ENCODE measurements around the gene USP8. TPM values are rescaled to one million over a fixed set of nuclear protein-coding genes. Genes with fewer than 3 reads are reported as not detected.

Gene USP8
- total RNA-seq, 3 donors from 2014 or later (not counting 1 experiment from before 2014, with no cell fraction given) = 81.0 to 87.7 (median 81.4) TPM

- intact Hi-C loops (cut with micrococcal nuclease) = no loop called here
- Histone ChIP-seq H3K27ac (ENCODE audit: low read length) (no peak overlapping the region), H3K9me3 (ENCODE audit: control insufficient read depth, insufficient read depth, low read length) (no peaks in the 10 kb centered on the region), H3K4me3 (ENCODE audit: low read length) (no peak overlapping the region), H3K36me3 (ENCODE audit: control insufficient read depth, insufficient read depth, low read length) (no peaks in the 10 kb centered on the region), H3K4me1 (ENCODE audit: control insufficient read depth, insufficient read depth, low read length) (no peaks in the 10 kb centered on the region), H3K27me3 (ENCODE audit: control insufficient read depth, insufficient read depth, low read length) (no peaks in the 10 kb centered on the region)
- ATAC-seq (no peak), DNase-seq (no peak)
- Mint-ChIP-seq H3K9me3 (no peaks in the 10 kb centered on the region), H3K4me3 (no peak overlapping the region), H3K4me1 (no peaks in the 10 kb centered on the region), H3K27ac (no peak overlapping the region), H3K36me3 (no peaks in the 10 kb centered on the region), H3K27me3 (ENCODE audit: low read depth in 2 of 2) (peaks cover 3 to 8% of the 10 kb centered on the region in 2 donors)
- WGBS (ENCODE audit: insufficient coverage) = 70% methylated on average over 2 of the region's 2 CpGs
- TF ChIP-seq CTCF (IDR thresholded peaks at IDR 0.05) = no peak
These were observed 12.3 kb upstream of the USP8 start for GRCh38 chr15:50411870-50412269.

- no peaks in the 10 kb centered on the region for H3K9me3 Mint-ChIP-seq
- H3K27ac Mint-ChIP-seq = no peak overlapping the region
- Histone ChIP-seq H3K36me3 (ENCODE audit: control insufficient read depth, insufficient read depth, low read length) (no peaks in the 10 kb centered on the region), H3K4me1 (ENCODE audit: control insufficient read depth, insufficient read depth, low read length) (no peaks in the 10 kb centered on the region), H3K27ac (ENCODE audit: low read length) (no peak overlapping the region), H3K4me3 (ENCODE audit: low read length) (no peak overlapping the region), H3K9me3 (ENCODE audit: control insufficient read depth, insufficient read depth, low read length) (no peaks in the 10 kb centered on the region), H3K27me3 (ENCODE audit: control insufficient read depth, insufficient read depth, low read length) (no peaks in the 10 kb centered on the region)
- ATAC-seq (no peak), DNase-seq (no peak)
- peaks cover 0 to 4% of the 10 kb centered on the region in 2 donors for H3K27me3 Mint-ChIP-seq (ENCODE audit: low read depth in 2 of 2)
- no peak overlapping the region for H3K4me3 Mint-ChIP-seq
- WGBS (ENCODE audit: insufficient coverage) = 95% methylated on average over 1 of the region's 2 CpGs
- H3K36me3 Mint-ChIP-seq = no peaks in the 10 kb centered on the region
- no peaks in the 10 kb centered on the region for H3K4me1 Mint-ChIP-seq
- TF ChIP-seq CTCF (IDR thresholded peaks at IDR 0.05) = no peak
- intact Hi-C loops (cut with micrococcal nuclease) = no loop called here
These were observed 9.6 kb upstream of the USP8 start for GRCh38 chr15:50414624-50415023.

- ATAC-seq (peak in 1 of 3 donors; percentile 42), DNase-seq (peak in 1 of 2 donors; percentile 25)
- Histone ChIP-seq H3K4me1 (ENCODE audit: control insufficient read depth, insufficient read depth, low read length) (no peaks in the 10 kb centered on the region), H3K27me3 (ENCODE audit: control insufficient read depth, insufficient read depth, low read length) (no peaks in the 10 kb centered on the region), H3K9me3 (ENCODE audit: control insufficient read depth, insufficient read depth, low read length) (no peaks in the 10 kb centered on the region), H3K36me3 (ENCODE audit: control insufficient read depth, insufficient read depth, low read length) (no peaks in the 10 kb centered on the region), H3K27ac (ENCODE audit: low read length) (no peak overlapping the region), H3K4me3 (ENCODE audit: low read length) (no peak overlapping the region)
- peaks cover 0 to 4% of the 10 kb centered on the region in 2 donors for H3K27me3 Mint-ChIP-seq (ENCODE audit: low read depth in 2 of 2)
- H3K4me1 Mint-ChIP-seq = no peaks in the 10 kb centered on the region
- intact Hi-C loops (cut with micrococcal nuclease) = no loop called here
- no CpG with 5 or more reads among the region's 3 CpGs for WGBS (ENCODE audit: insufficient coverage)
- H3K27ac Mint-ChIP-seq = no peak overlapping the region
- H3K36me3 Mint-ChIP-seq = no peaks in the 10 kb centered on the region
- TF ChIP-seq CTCF (IDR thresholded peaks at IDR 0.05) = no peak
- no peaks in the 10 kb centered on the region for H3K9me3 Mint-ChIP-seq
- no peak overlapping the region for H3K4me3 Mint-ChIP-seq
These were observed 8.3 kb upstream of the USP8 start for GRCh38 chr15:50415752-50416404.

- TF ChIP-seq CTCF (IDR thresholded peaks at IDR 0.05) = no peak
- H3K27me3 Mint-ChIP-seq (ENCODE audit: low read depth in 2 of 2) = peaks cover 0 to 4% of the 10 kb centered on the region in 2 donors
- Histone ChIP-seq H3K9me3 (ENCODE audit: control insufficient read depth, insufficient read depth, low read length) (no peaks in the 10 kb centered on the region), H3K27me3 (ENCODE audit: control insufficient read depth, insufficient read depth, low read length) (no peaks in the 10 kb centered on the region), H3K4me1 (ENCODE audit: control insufficient read depth, insufficient read depth, low read length) (no peaks in the 10 kb centered on the region), H3K36me3 (ENCODE audit: control insufficient read depth, insufficient read depth, low read length) (no peaks in the 10 kb centered on the region), H3K27ac (ENCODE audit: low read length) (no peak overlapping the region), H3K4me3 (ENCODE audit: low read length) (no peak overlapping the region)
- 96% methylated on average over 1 of the region's 1 CpG for WGBS (ENCODE audit: insufficient coverage)
- intact Hi-C loops (cut with micrococcal nuclease) = no loop called here
- no peak for ATAC-seq
- H3K9me3 Mint-ChIP-seq = no peaks in the 10 kb centered on the region
- H3K36me3 Mint-ChIP-seq = no peaks in the 10 kb centered on the region
- H3K27ac Mint-ChIP-seq = no peak overlapping the region
- no peaks in the 10 kb centered on the region for H3K4me1 Mint-ChIP-seq
- no peak overlapping the region for H3K4me3 Mint-ChIP-seq
- DNase-seq = no peak
These were observed 7.3 kb upstream of the USP8 start for GRCh38 chr15:50416890-50417289.
